ENCODE results near the gene CHP1.

DNA sequence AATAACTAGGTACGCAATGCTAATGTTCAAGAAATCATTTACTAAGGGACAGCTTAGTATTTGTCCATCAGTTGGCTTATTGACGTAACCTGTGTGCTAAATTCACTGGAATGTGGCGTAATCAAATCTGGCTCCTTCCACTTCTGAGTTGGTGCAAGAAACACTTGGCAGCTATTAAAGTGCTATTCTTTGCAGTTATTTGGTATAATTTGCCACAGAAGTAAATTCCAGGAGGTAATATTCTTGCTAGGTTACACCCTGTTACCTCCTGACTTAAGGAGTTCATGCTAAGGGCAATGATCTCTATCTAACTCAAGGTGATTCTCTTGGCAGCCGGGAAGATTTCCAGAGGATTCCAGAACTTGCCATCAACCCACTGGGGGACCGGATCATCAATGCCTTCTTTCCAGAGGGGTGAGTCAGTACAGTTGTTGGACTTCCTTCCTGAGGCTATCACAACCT, 25.5 kb downstream of the CHP1 start:
- TF ChIP-seq, protein P1, sequence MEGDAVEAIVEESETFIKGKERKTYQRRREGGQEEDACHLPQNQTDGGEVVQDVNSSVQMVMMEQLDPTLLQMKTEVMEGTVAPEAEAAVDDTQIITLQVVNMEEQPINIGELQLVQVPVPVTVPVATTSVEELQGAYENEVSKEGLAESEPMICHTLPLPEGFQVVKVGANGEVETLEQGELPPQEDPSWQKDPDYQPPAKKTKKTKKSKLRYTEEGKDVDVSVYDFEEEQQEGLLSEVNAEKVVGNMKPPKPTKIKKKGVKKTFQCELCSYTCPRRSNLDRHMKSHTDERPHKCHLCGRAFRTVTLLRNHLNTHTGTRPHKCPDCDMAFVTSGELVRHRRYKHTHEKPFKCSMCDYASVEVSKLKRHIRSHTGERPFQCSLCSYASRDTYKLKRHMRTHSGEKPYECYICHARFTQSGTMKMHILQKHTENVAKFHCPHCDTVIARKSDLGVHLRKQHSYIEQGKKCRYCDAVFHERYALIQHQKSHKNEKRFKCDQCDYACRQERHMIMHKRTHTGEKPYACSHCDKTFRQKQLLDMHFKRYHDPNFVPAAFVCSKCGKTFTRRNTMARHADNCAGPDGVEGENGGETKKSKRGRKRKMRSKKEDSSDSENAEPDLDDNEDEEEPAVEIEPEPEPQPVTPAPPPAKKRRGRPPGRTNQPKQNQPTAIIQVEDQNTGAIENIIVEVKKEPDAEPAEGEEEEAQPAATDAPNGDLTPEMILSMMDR (IDR thresholded peaks at IDR 0.05) = no peak
- TF ChIP-seq POLR2A (IDR thresholded peaks at IDR 0.05) = no peak
